Neural progenitor cell (in vitro differentiated cells): Measurements from ENCODE around the gene CRACDL. TPM values are rescaled to one million over a fixed set of nuclear protein-coding genes. Genes with fewer than 3 reads are reported as not detected.

Source experiments
- DNase-seq: peaks from one replicate; pipeline ENCODE4 v3.0.0-alpha.2; 2016; ENCODE audit warnings: low spot score
- H2AFZ ChIP-seq: fragments of 200-600 bp; sonication (generic); replicated peaks from 2 replicates; pipeline ENCODE4 v1.6.1; 2016; ENCODE audit warnings: antibody characterized with exemption
- H3F3A ChIP-seq: fragments of 200-600 bp; sonication (generic); 2 replicates; pipeline ENCODE4 v1.6.1; 2016; ENCODE audit warnings: antibody characterized with exemption, low read depth
- H3K27ac ChIP-seq: fragments of 200-600 bp; sonication (generic); 2 replicates; pipeline ENCODE4 v1.5.1; 2016; ENCODE audit warnings: mild to moderate bottlenecking
- H3K27me3 ChIP-seq: fragments of 200-600 bp; sonication (generic); 2 replicates; pipeline ENCODE4 v1.6.1; 2016; ENCODE audit warnings: mild to moderate bottlenecking, moderate library complexity
- H3K36me3 ChIP-seq: fragments of 200-600 bp; sonication (generic); 2 replicates; pipeline ENCODE4 v1.5.1; 2016
- H3K4me1 ChIP-seq: fragments of 200-600 bp; sonication (generic); 2 replicates; pipeline ENCODE4 v1.6.1; 2016; ENCODE audit warnings: mixed run types
- H3K4me2 ChIP-seq: fragments of 200-600 bp; sonication (generic); 2 replicates; pipeline ENCODE4 v1.6.1; 2016
- H3K4me3 ChIP-seq: fragments of 200-600 bp; sonication (generic); 2 replicates; pipeline ENCODE4 v1.5.1; 2016
- H3K79me2 ChIP-seq: fragments of 200-600 bp; sonication (generic); 2 replicates; pipeline ENCODE4 v1.6.1; 2016; ENCODE audit warnings: low read depth
- H3K9ac ChIP-seq: fragments of 200-600 bp; sonication (generic); 2 replicates; pipeline ENCODE4 v1.6.1; 2016
- H3K9me3 ChIP-seq: fragments of 200-600 bp; sonication (generic); 2 replicates; pipeline ENCODE4 v1.5.1; 2016; ENCODE audit warnings: low read depth
- H4K20me1 ChIP-seq: fragments of 200-600 bp; sonication (generic); 2 replicates; pipeline ENCODE4 v1.6.1; 2016; ENCODE audit warnings: low read depth
- H3K27ac Mint-ChIP-seq: 3 replicates; pipeline ENCODE4 v1.8.0; 2021; ENCODE audit warnings: mixed read lengths
- H3K27me3 Mint-ChIP-seq: 2 replicates; pipeline ENCODE4 v1.8.0; 2022; ENCODE audit warnings: low read depth, mild to moderate bottlenecking, inconsistent platforms, moderate library complexity, mixed read lengths; ENCODE audit not compliant: insufficient read depth
- H3K36me3 Mint-ChIP-seq: 3 replicates; pipeline ENCODE4 v1.8.0; 2021; ENCODE audit warnings: mixed read lengths
- H3K4me1 Mint-ChIP-seq: 3 replicates; pipeline ENCODE4 v1.8.0; 2021; ENCODE audit warnings: mixed read lengths
- H3K4me3 Mint-ChIP-seq: 3 replicates; pipeline ENCODE4 v1.8.0; 2021; ENCODE audit warnings: mild to moderate bottlenecking, moderate library complexity, mixed read lengths
- H3K9me3 Mint-ChIP-seq: 3 replicates; pipeline ENCODE4 v1.8.0; 2020; ENCODE audit warnings: mixed read lengths
- CTCF ChIP-seq: fragments of 200-600 bp; sonication (generic); IDR thresholded peaks from 2 replicates; pipeline ENCODE4 v1.5.1; 2017; ENCODE audit warnings: antibody characterized with exemption, mild to moderate bottlenecking
- EZH2 ChIP-seq: fragments of 200-600 bp; sonication (generic); IDR thresholded peaks from 2 replicates; pipeline ENCODE4 v1.6.1; 2017; ENCODE audit warnings: antibody characterized with exemption, mild to moderate bottlenecking, moderate library complexity
- EZH2phosphoT487 ChIP-seq: fragments of 200-600 bp; sonication (generic); IDR thresholded peaks from 2 replicates; pipeline ENCODE4 v1.6.1; 2017; ENCODE audit warnings: antibody characterized with exemption
- total RNA-seq: library from RNA; depleted of rRNA; stranded (reverse); fragments of >200 nt; gene quantifications from 2 replicates; pipeline ENCODE4 v1.2.3, GENCODE V29; 2015; ENCODE audit warnings: low replicate concordance

CRACDL gene
- total RNA-seq, 1 donor from 2014 or later, result 0.07 TPM

- no peak overlapping the region for H3K4me3 Mint-ChIP-seq
- H3F3A ChIP-seq, result no peaks in the 10 kb centered on the region
- H3K9me3 Mint-ChIP-seq, result no peaks in the 10 kb centered on the region
- no peak overlapping the region for H3K9ac ChIP-seq
- H3K4me2 ChIP-seq, result no peak overlapping the region
- no peaks in the 10 kb centered on the region for H3K79me2 ChIP-seq
- H3K27ac ChIP-seq, result no peak overlapping the region
- H3K27me3 Mint-ChIP-seq, result peaks cover 2% of the 10 kb centered on the region
- no peaks in the 10 kb centered on the region for H3K4me1 ChIP-seq
- H3K4me3 ChIP-seq, result no peak overlapping the region
- no peak for DNase-seq
- no peak overlapping the region for H2AFZ ChIP-seq
- TF ChIP-seq EZH2phosphoT487 (no peak), CTCF (no peak), EZH2 (no peak)
- H3K36me3 ChIP-seq, result no peaks in the 10 kb centered on the region
- H3K4me1 Mint-ChIP-seq, result no peaks in the 10 kb centered on the region
- H4K20me1 ChIP-seq, result no peaks in the 10 kb centered on the region
- no peaks in the 10 kb centered on the region for H3K36me3 Mint-ChIP-seq
- H3K27me3 ChIP-seq, result no peaks in the 10 kb centered on the region
- no peak overlapping the region for H3K27ac Mint-ChIP-seq
- no peaks in the 10 kb centered on the region for H3K9me3 ChIP-seq
Measured at GRCh38 chr2:98947554-98947953, 11.5 kb upstream of the CRACDL start.

GRCh38 chr2:98946855-98947254 lies 10.8 kb upstream of the CRACDL start:
- no peaks in the 10 kb centered on the region for H3F3A ChIP-seq
- Mint-ChIP-seq H3K27ac (no peak overlapping the region), H3K9me3 (no peaks in the 10 kb centered on the region), H3K36me3 (no peaks in the 10 kb centered on the region), H3K27me3 (peaks cover 2% of the 10 kb centered on the region), H3K4me3 (no peak overlapping the region), H3K4me1 (no peaks in the 10 kb centered on the region)
- H3K4me3 ChIP-seq, result no peak overlapping the region
- H3K9me3 ChIP-seq, result no peaks in the 10 kb centered on the region
- no peak overlapping the region for H3K9ac ChIP-seq
- no peaks in the 10 kb centered on the region for H3K36me3 ChIP-seq
- H3K4me2 ChIP-seq, result no peak overlapping the region
- H3K4me1 ChIP-seq, result no peaks in the 10 kb centered on the region
- H4K20me1 ChIP-seq, result no peaks in the 10 kb centered on the region
- H3K79me2 ChIP-seq, result no peaks in the 10 kb centered on the region
- H2AFZ ChIP-seq, result no peak overlapping the region
- no peak for DNase-seq
- no peak overlapping the region for H3K27ac ChIP-seq
- H3K27me3 ChIP-seq, result no peaks in the 10 kb centered on the region
- TF ChIP-seq CTCF (no peak), EZH2 (no peak), EZH2phosphoT487 (no peak)

- DNase-seq, result no peak
- Histone ChIP-seq H2AFZ (no peak overlapping the region), H3K9ac (no peak overlapping the region), H3F3A (no peaks in the 10 kb centered on the region), H3K4me1 (no peaks in the 10 kb centered on the region), H4K20me1 (no peaks in the 10 kb centered on the region), H3K4me3 (no peak overlapping the region), H3K9me3 (no peaks in the 10 kb centered on the region), H3K27me3 (peaks cover 6% of the 10 kb centered on the region), H3K79me2 (no peaks in the 10 kb centered on the region), H3K36me3 (no peaks in the 10 kb centered on the region), H3K4me2 (no peak overlapping the region), H3K27ac (no peak overlapping the region)
- TF ChIP-seq CTCF, result no peak
- TF ChIP-seq EZH2phosphoT487, result no peak
- TF ChIP-seq EZH2, result no peak
- peaks cover 9% of the 10 kb centered on the region for H3K27me3 Mint-ChIP-seq
- H3K36me3 Mint-ChIP-seq, result no peaks in the 10 kb centered on the region
- H3K27ac Mint-ChIP-seq, result no peak overlapping the region
- no peak overlapping the region for H3K4me3 Mint-ChIP-seq
- H3K4me1 Mint-ChIP-seq, result no peaks in the 10 kb centered on the region
- no peaks in the 10 kb centered on the region for H3K9me3 Mint-ChIP-seq
Measured at GRCh38 chr2:98944775-98945174, 8.8 kb upstream of the CRACDL start.
